OCI-LY7 (cell line): Measurements from ENCODE around the gene TLCD5. TPM values are rescaled to one million over a fixed set of nuclear protein-coding genes. Genes with fewer than 3 reads are reported as not detected.

Experiments
- BruUV-seq: library from RNA; stranded (reverse); fragments of 400-500 nt; replicated peaks from 2 replicates; lab custom pipeline; 2021; lab: Mats Ljungman, UMichigan
- CTCF ChIA-PET: fragments of 300-600 bp; sonication (Branson Sonifier 250); formaldehyde crosslinking; loops from one replicate; lab custom pipeline; 2022; ENCODE audit warnings: antibody characterized with exemption; ENCODE audit not compliant: unreplicated experiment; lab: Charles Lee
- POLR2A ChIA-PET: fragments of 300-600 bp; sonication (Branson Sonifier 250); formaldehyde crosslinking; loops from one replicate; lab custom pipeline; 2022; ENCODE audit warnings: antibody characterized with exemption; lab: Charles Lee
- DNase-seq: peaks from one replicate; pipeline ENCODE4 v3.0.0-alpha.2; 2015; ENCODE audit warnings: low spot score
- H2AFZ ChIP-seq: fragments of 200-600 bp; sonication (generic), shearing (Covaris generic); 2 replicates; pipeline ENCODE4 v1.6.1; 2014; ENCODE audit warnings: mild to moderate bottlenecking, antibody characterized with exemption, low read length, moderate library complexity
- H3K27ac ChIP-seq: fragments of 200-600 bp; sonication (generic); 2 replicates; pipeline ENCODE4 v1.5.1; 2014; ENCODE audit warnings: mixed run types, low read depth, mild to moderate bottlenecking, moderate library complexity, low read length, inconsistent platforms; ENCODE audit not compliant: poor library complexity, severe bottlenecking
- H3K36me3 ChIP-seq: fragments of 200-600 bp; sonication (generic); 2 replicates; pipeline ENCODE4 v1.6.1; 2014; ENCODE audit warnings: mild to moderate bottlenecking, antibody characterized with exemption, low read length, moderate library complexity, mixed read lengths; ENCODE audit not compliant: insufficient read depth
- H3K4me1 ChIP-seq: fragments of 200-600 bp; sonication (generic); 2 replicates; pipeline ENCODE4 v1.5.1; 2014; ENCODE audit warnings: mild to moderate bottlenecking, low read length; ENCODE audit not compliant: insufficient read depth, poor library complexity, severe bottlenecking
- H3K4me2 ChIP-seq: fragments of 200-600 bp; sonication (generic); 2 replicates; pipeline ENCODE4 v1.6.1; 2014; ENCODE audit warnings: mild to moderate bottlenecking, low read length
- H3K4me3 ChIP-seq: fragments of 200-600 bp; sonication (generic); 2 replicates; pipeline ENCODE4 v1.5.1; 2014; ENCODE audit warnings: mild to moderate bottlenecking, low read depth, low read length; ENCODE audit not compliant: poor library complexity, severe bottlenecking
- H3K79me2 ChIP-seq: fragments of 200-600 bp; sonication (generic); 2 replicates; pipeline ENCODE4 v1.6.1; 2016; ENCODE audit warnings: low read depth, mild to moderate bottlenecking, low read length, moderate library complexity, mixed read lengths; ENCODE audit not compliant: insufficient read depth
- H3K9me2 ChIP-seq: fragments of 200-600 bp; sonication (generic); 2 replicates; pipeline ENCODE4 v1.6.1; 2016; ENCODE audit warnings: mild to moderate bottlenecking, low read length, mixed read lengths; ENCODE audit not compliant: insufficient read depth
- H3K9me3 ChIP-seq: fragments of 200-600 bp; sonication (generic); 2 replicates; pipeline ENCODE4 v1.6.1; 2014; ENCODE audit warnings: mild to moderate bottlenecking, mixed run types, low read length, mixed read lengths
- H4K20me1 ChIP-seq: fragments of 200-600 bp; sonication (generic); 2 replicates; pipeline ENCODE4 v1.6.1; 2014; ENCODE audit warnings: mild to moderate bottlenecking, antibody characterized with exemption, low read length, moderate library complexity, mixed read lengths; ENCODE audit not compliant: insufficient read depth
- CTCF ChIP-seq: fragments of 200-600 bp; sonication (generic); conservative IDR thresholded peaks from 2 replicates; pipeline ENCODE4 v1.5.1; 2014; ENCODE audit warnings: mild to moderate bottlenecking, antibody characterized with exemption, low read length, moderate library complexity, mixed read lengths
- EZH2phosphoT487 ChIP-seq: fragments of 200-600 bp; sonication (generic); IDR thresholded peaks from 2 replicates; pipeline ENCODE4 v1.6.1; 2018; ENCODE audit warnings: low read depth, borderline replicate concordance, mild to moderate bottlenecking, mixed run types, antibody characterized with exemption, low read length, moderate library complexity, mixed read lengths
- intact Hi-C: fragments of 100-400 bp; cut with micrococcal nuclease; formaldehyde crosslinking; loops from one replicate; pipeline ENCODE4 v1.10.0; 2022; ENCODE audit not compliant: unreplicated experiment
- total RNA-seq, 2 experiments: library from RNA; depleted of rRNA in 1 of 2; stranded (reverse); fragments of >200 nt in 1 of 2; shearing (Covaris generic) in 1 of 2; gene quantifications; 2 replicates each; pipeline ENCODE4 v1.2.3, GENCODE V29; 2014 to 2022

The TLCD5 gene
- total RNA-seq, 2 experiments from 2014 or later, result 0.60 TPM; not detected in 1

GRCh38 chr11:120289426-120289825 is 35.7 kb upstream of the TLCD5 start:
- intact Hi-C loops, result no loop called here
- H3K4me2 ChIP-seq, result no peak overlapping the region
- CTCF ChIA-PET, result no interaction called here
- TF ChIP-seq CTCF, result no peak
- no peak for TF ChIP-seq EZH2phosphoT487
- BruUV-seq, result no TSS peak
- POLR2A ChIA-PET, result interaction anchor here (0.6 kb wide), 1 partner anchor 933 kb away, joined by 4 read pairs; no protein-coding TSS in a partner anchor
- H3K79me2 ChIP-seq, result no peaks in the 10 kb centered on the region
- H3K27ac ChIP-seq, result no peak overlapping the region
- no peaks in the 10 kb centered on the region for H3K9me2 ChIP-seq
- DNase-seq, result no peak
- no peaks in the 10 kb centered on the region for H3K4me1 ChIP-seq
- H2AFZ ChIP-seq, result no peak overlapping the region
- no peaks in the 10 kb centered on the region for H3K9me3 ChIP-seq
- no peaks in the 10 kb centered on the region for H4K20me1 ChIP-seq
- no peaks in the 10 kb centered on the region for H3K36me3 ChIP-seq
- no peak overlapping the region for H3K4me3 ChIP-seq

GRCh38 chr11:120290956-120291355 is 34.1 kb upstream of the TLCD5 start:
- no peak for DNase-seq
- Histone ChIP-seq H4K20me1 (no peaks in the 10 kb centered on the region; the same call in 1 of the 2 replicates), H3K4me1 (no peaks in the 10 kb centered on the region), H3K36me3 (no peaks in the 10 kb centered on the region), H3K9me3 (no peaks in the 10 kb centered on the region), H2AFZ (no peak overlapping the region), H3K4me3 (no peak overlapping the region), H3K9me2 (no peaks in the 10 kb centered on the region), H3K4me2 (no peak overlapping the region), H3K79me2 (no peaks in the 10 kb centered on the region), H3K27ac (no peak overlapping the region)
- ChIA-PET POLR2A (no interaction called here), CTCF (no interaction called here)
- TF ChIP-seq EZH2phosphoT487 (no peak), CTCF (no peak)
- intact Hi-C loops, result no loop called here
- BruUV-seq, result no TSS peak

GRCh38 chr11:120293038-120293800 is 31.9 kb upstream of the TLCD5 start:
- Histone ChIP-seq H3K4me3 (no peak overlapping the region), H3K4me1 (no peaks in the 10 kb centered on the region), H3K4me2 (no peak overlapping the region), H3K36me3 (no peaks in the 10 kb centered on the region), H4K20me1 (no peaks in the 10 kb centered on the region; the same call in 1 of the 2 replicates), H3K79me2 (no peaks in the 10 kb centered on the region), H3K9me3 (no peaks in the 10 kb centered on the region), H3K27ac (no peak overlapping the region), H3K9me2 (no peaks in the 10 kb centered on the region), H2AFZ (no peak overlapping the region)
- ChIA-PET POLR2A (no interaction called here), CTCF (no interaction called here)
- intact Hi-C loops, result no loop called here
- BruUV-seq, result no TSS peak
- DNase-seq, result no peak
- TF ChIP-seq CTCF, result no peak
